ENCODE results near the gene HDAC1. TPM values are rescaled to one million over a fixed set of nuclear protein-coding genes. Genes with fewer than 3 reads are reported as not detected.

The HDAC1 gene
- total RNA-seq, 1 experiment from 2014 or later = 117 TPM

DNA sequence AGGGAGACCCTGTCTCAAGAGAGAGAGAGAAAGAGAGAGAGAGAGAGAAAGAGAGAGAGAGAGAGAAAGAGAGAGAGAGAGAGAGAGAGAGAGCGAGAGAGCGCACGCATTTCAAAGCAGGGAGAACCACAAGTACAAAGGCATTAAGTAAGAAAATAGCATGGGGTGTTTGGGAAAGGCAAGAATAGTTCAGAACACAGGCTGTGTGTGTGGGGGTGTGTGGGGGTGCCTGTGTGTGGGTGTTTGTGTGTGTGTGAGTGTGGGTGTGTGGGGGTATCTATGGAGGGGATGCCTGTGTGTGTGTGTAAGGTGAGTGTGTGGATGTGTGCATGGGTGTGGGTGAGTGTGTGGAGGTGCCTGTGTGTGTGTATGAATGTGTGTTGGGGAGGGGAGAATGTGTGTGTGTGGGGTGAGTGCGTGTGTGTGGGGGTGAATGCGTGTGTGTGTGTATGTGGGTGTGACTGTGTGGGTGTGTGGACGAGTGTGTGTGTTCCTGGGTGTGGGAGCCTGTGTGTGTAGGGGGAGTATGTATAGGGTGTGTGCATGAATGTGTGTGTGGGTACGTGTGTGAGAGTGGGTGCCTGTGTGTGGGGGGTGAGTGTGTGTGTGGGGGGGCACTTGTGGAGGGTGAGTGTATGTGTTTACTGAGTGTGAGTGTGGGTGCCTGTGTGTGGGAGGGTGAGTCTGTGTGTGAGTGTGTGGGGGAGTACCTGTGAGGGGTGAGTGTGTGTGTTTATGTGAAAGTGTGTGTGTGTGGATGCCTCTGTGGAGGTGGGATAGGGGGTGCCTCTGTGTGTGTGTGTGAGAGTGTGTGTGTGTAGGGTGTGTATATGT is 19.1 kb upstream of the HDAC1 start:
- Histone ChIP-seq H3K4me1 (no peaks in the 10 kb centered on the region), H3K27me3 (replicated peaks; ENCODE audit: control insufficient read depth, insufficient read depth, low read length) (no peaks in the 10 kb centered on the region), H3K4me3 (ENCODE audit: low read depth, low read length) (no peak overlapping the region), H3K36me3 (ENCODE audit: control insufficient read depth, insufficient read depth, low read length) (no peaks in the 10 kb centered on the region), H3K9me3 (no peaks in the 10 kb centered on the region)
- Mint-ChIP-seq H3K27ac (ENCODE audit: unreplicated experiment) (peak overlapping the region; percentile 48), H3K36me3 (ENCODE audit: insufficient read depth, unreplicated experiment) (no peaks in the 10 kb centered on the region), H3K27me3 (ENCODE audit: insufficient read depth, unreplicated experiment) (no peaks in the 10 kb centered on the region), H3K4me3 (ENCODE audit: unreplicated experiment) (no peak overlapping the region), H3K4me1 (ENCODE audit: low read depth, unreplicated experiment) (no peaks in the 10 kb centered on the region), H3K9me3 (ENCODE audit: unreplicated experiment) (no peaks in the 10 kb centered on the region)
- TF ChIP-seq, protein P1, sequence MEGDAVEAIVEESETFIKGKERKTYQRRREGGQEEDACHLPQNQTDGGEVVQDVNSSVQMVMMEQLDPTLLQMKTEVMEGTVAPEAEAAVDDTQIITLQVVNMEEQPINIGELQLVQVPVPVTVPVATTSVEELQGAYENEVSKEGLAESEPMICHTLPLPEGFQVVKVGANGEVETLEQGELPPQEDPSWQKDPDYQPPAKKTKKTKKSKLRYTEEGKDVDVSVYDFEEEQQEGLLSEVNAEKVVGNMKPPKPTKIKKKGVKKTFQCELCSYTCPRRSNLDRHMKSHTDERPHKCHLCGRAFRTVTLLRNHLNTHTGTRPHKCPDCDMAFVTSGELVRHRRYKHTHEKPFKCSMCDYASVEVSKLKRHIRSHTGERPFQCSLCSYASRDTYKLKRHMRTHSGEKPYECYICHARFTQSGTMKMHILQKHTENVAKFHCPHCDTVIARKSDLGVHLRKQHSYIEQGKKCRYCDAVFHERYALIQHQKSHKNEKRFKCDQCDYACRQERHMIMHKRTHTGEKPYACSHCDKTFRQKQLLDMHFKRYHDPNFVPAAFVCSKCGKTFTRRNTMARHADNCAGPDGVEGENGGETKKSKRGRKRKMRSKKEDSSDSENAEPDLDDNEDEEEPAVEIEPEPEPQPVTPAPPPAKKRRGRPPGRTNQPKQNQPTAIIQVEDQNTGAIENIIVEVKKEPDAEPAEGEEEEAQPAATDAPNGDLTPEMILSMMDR (IDR thresholded peaks at IDR 0.05; ENCODE audit: insufficient read depth in 1 of 2, low read depth in 1 of 2, low read length in 1 of 2, severe bottlenecking in 1 of 2, unreplicated experiment in 1 of 2) = no peak
- no peak for DNase-seq
- no TSS peak for BruUV-seq (replicated peaks)
- intact Hi-C loops (cut with micrococcal nuclease; ENCODE audit: unreplicated experiment) = no loop called here
- ChIA-PET CTCF (no interaction called here), POLR2A (no interaction called here)

DNA sequence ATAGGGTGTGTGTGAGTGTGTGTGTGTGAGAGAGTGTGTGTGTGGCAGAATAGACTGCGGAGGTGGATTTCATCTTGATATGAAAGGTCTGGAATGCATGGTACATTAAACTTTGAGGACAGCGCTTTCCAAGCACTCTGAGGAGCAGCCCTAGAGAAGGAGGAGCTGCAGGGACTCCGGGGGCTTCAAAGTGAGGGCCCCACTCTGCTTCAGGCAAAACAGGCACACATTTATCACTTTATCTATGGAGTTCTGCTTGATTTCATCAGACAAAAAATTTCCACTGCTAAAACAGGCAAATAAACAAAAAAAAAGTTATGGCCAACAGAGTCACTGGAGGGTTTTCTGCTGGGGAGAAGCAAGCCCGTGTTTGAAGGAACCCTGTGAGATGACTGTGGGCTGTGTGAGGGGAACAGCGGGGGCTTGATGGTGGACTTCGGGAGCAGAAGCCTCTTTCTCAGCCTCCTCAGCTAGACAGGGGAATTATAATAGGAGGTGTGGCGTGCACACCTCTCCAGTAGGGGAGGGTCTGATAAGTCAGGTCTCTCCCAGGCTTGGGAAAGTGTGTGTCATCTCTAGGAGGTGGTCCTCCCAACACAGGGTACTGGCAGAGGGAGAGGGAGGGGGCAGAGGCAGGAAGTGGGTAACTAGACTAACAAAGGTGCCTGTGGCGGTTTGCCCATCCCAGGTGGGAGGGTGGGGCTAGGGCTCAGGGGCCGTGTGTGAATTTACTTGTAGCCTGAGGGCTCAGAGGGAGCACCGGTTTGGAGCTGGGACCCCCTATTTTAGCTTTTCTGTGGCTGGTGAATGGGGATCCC is 18.3 kb upstream of the HDAC1 start:
- intact Hi-C loops (cut with micrococcal nuclease; ENCODE audit: unreplicated experiment) = no loop called here
- TF ChIP-seq, protein P1 (IDR thresholded peaks at IDR 0.05; ENCODE audit: insufficient read depth in 1 of 2, low read depth in 1 of 2, low read length in 1 of 2, severe bottlenecking in 1 of 2, unreplicated experiment in 1 of 2) = no peak
- Mint-ChIP-seq H3K27ac (ENCODE audit: unreplicated experiment) (peak overlapping the region; percentile 48), H3K27me3 (ENCODE audit: insufficient read depth, unreplicated experiment) (no peaks in the 10 kb centered on the region), H3K4me3 (ENCODE audit: unreplicated experiment) (no peak overlapping the region), H3K9me3 (ENCODE audit: unreplicated experiment) (no peaks in the 10 kb centered on the region), H3K4me1 (ENCODE audit: low read depth, unreplicated experiment) (no peaks in the 10 kb centered on the region), H3K36me3 (ENCODE audit: insufficient read depth, unreplicated experiment) (no peaks in the 10 kb centered on the region)
- no TSS peak for BruUV-seq (replicated peaks)
- H3K9me3 ChIP-seq = no peaks in the 10 kb centered on the region
- no peaks in the 10 kb centered on the region for H3K27me3 ChIP-seq (replicated peaks; ENCODE audit: control insufficient read depth, insufficient read depth, low read length)
- DNase-seq = no peak
- no peak overlapping the region for H3K4me3 ChIP-seq (ENCODE audit: low read depth, low read length)
- H3K36me3 ChIP-seq (ENCODE audit: control insufficient read depth, insufficient read depth, low read length) = no peaks in the 10 kb centered on the region
- ChIA-PET CTCF (no interaction called here), POLR2A (no interaction called here)
- no peaks in the 10 kb centered on the region for H3K4me1 ChIP-seq

DNA sequence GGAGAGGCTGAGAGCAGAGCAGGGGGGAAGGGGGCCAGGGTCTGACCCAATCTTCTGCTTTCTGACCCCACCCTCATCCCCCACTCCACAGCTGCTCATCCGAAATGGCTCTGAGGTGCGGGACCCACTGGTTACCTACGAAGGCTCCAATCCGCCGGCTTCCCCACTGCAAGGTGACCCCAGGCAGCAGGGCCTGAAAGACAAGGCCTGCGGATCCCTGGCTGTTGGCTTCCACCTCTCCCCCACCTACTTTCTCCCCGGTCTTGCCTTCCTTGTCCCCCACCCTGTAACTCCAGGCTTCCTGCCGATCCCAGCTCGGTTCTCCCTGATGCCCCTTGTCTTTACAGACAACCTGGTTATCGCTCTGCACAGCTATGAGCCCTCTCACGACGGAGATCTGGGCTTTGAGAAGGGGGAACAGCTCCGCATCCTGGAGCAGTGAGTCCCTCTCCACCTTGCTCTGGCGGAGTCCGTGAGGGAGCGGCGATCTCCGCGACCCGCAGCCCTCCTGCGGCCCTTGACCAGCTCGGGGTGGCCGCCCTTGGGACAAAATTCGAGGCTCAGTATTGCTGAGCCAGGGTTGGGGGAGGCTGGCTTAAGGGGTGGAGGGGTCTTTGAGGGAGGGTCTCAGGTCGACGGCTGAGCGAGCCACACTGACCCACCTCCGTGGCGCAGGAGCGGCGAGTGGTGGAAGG is 17.1 kb upstream of the HDAC1 start:
- H3K4me1 ChIP-seq = no peaks in the 10 kb centered on the region
- H3K4me3 ChIP-seq (ENCODE audit: low read depth, low read length) = no peak overlapping the region
- POLR2A ChIA-PET = no interaction called here
- TF ChIP-seq, protein P1 (IDR thresholded peaks at IDR 0.05; ENCODE audit: insufficient read depth in 1 of 2, low read depth in 1 of 2, low read length in 1 of 2, severe bottlenecking in 1 of 2, unreplicated experiment in 1 of 2) = no peak
- Mint-ChIP-seq H3K27ac (ENCODE audit: unreplicated experiment) (peak overlapping the region; percentile 48), H3K4me1 (ENCODE audit: low read depth, unreplicated experiment) (no peaks in the 10 kb centered on the region), H3K27me3 (ENCODE audit: insufficient read depth, unreplicated experiment) (no peaks in the 10 kb centered on the region), H3K9me3 (ENCODE audit: unreplicated experiment) (no peaks in the 10 kb centered on the region), H3K4me3 (ENCODE audit: unreplicated experiment) (no peak overlapping the region), H3K36me3 (ENCODE audit: insufficient read depth, unreplicated experiment) (no peaks in the 10 kb centered on the region)
- BruUV-seq (replicated peaks) = no TSS peak
- intact Hi-C loops (cut with micrococcal nuclease; ENCODE audit: unreplicated experiment) = no loop called here
- H3K9me3 ChIP-seq = no peaks in the 10 kb centered on the region
- no peak for DNase-seq
- no peaks in the 10 kb centered on the region for H3K27me3 ChIP-seq (replicated peaks; ENCODE audit: control insufficient read depth, insufficient read depth, low read length)
- no peaks in the 10 kb centered on the region for H3K36me3 ChIP-seq (ENCODE audit: control insufficient read depth, insufficient read depth, low read length)
- CTCF ChIA-PET = no interaction called here
